Vagina (tissue), 2 donors: ENCODE results near the gene SPAG8. TPM values are rescaled to one million over a fixed set of nuclear protein-coding genes. Genes with fewer than 3 reads are reported as not detected.

ENCODE experiments used
- DNase-seq, 2 donors: peaks; one replicate each; pipeline ENCODE4 v3.0.0-alpha.2; 2017; ENCODE audit errors: extremely low spot score in 2 of 2
- H3K27ac ChIP-seq: fragments of 200-600 bp; sonication (generic); one replicate; pipeline ENCODE4 v1.5.1; 2019
- H3K27me3 ChIP-seq: fragments of 200-600 bp; sonication (generic); one replicate; pipeline ENCODE4 v1.5.1; 2019
- H3K36me3 ChIP-seq, 2 donors: fragments of 200-600 bp; sonication (generic); one replicate each; pipeline ENCODE4 v1.5.1; 2017 to 2019
- H3K4me1 ChIP-seq: fragments of 200-600 bp; sonication (generic); one replicate; pipeline ENCODE4 v1.5.1; 2019
- H3K4me3 ChIP-seq, 2 donors: fragments of 200-600 bp; sonication (generic); 1 replicate in 1 of 2; 2 replicates in 1 of 2; pipeline ENCODE4 v1.5.1; 2016 to 2019
- H3K9me3 ChIP-seq: fragments of 200-600 bp; sonication (generic); one replicate; pipeline ENCODE4 v1.5.1; 2019
- POLR2A ChIP-seq, 2 donors: fragments of 450-650 bp; IDR thresholded peaks; one replicate each; pipeline ENCODE4 v1.6.1; 2017; ENCODE audit warnings: antibody characterized with exemption in 2 of 2, mild to moderate bottlenecking in 2 of 2, moderate library complexity in 2 of 2
- POLR2AphosphoS5 ChIP-seq, 2 donors: sonication (generic); formaldehyde crosslinking; IDR thresholded peaks; one replicate each; pipeline ENCODE4 v1.9.0; 2017; ENCODE audit warnings: antibody characterized with exemption in 2 of 2, mild to moderate bottlenecking in 2 of 2, low read depth in 1 of 2; ENCODE audit not compliant: insufficient read depth in 1 of 2
- intact Hi-C: fragments of 100-400 bp; cut with DNase I; formaldehyde crosslinking; loops from one replicate; pipeline ENCODE4 v1.15.1; 2023
- total RNA-seq: library from RNA; depleted of rRNA; stranded (reverse); fragments of >200 nt; gene quantifications from one replicate; pipeline ENCODE4 v1.2.3, GENCODE V29; 2016
- TF ChIP-seq, protein P1 (sequence below), 3 experiments: fragments of 450-650 bp in 2 of 3; fragments of 200-600 bp in 1 of 3; sonication (generic) in 1 of 3; IDR thresholded peaks; one replicate each; pipeline ENCODE4 v1.5.1; 2017 to 2019; ENCODE audit warnings: antibody characterized with exemption in 3 of 3, mild to moderate bottlenecking in 2 of 3, moderate library complexity in 2 of 3

Gene SPAG8
- total RNA-seq, 1 donor from 2014 or later, result not detected

DNA sequence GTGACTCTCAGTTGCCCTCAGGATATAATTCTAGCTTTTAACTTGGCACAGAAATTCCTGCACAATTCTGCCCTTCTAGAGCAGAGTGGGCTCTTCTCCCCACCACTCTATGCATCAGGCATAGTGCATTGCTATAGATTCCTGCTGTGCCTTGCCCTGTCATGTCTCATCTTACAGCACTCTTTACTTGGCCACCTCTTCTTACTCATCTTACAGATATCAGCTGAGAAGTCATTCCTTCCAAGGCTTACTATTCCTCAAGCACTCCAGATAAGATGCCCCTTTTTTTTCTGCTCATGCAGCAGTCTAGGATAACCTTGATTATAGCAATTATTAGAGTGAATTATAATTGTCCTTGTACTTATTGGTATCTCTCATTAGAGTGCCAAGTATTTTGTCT, 10.9 kb upstream of the SPAG8 start:
- Histone ChIP-seq H3K36me3 (no peaks in the 10 kb centered on the region), H3K27ac (no peak overlapping the region), H3K4me1 (peaks cover 21% of the 10 kb centered on the region), H3K9me3 (no peaks in the 10 kb centered on the region), H3K27me3 (no peaks in the 10 kb centered on the region), H3K4me3 (no peak overlapping the region)
- no peak for DNase-seq
- intact Hi-C loops, result no loop called here
- TF ChIP-seq POLR2A (IDR thresholded peaks at IDR 0.05), result no peak
- TF ChIP-seq POLR2AphosphoS5 (IDR thresholded peaks at IDR 0.05; ENCODE audit: insufficient read depth in 1 of 2, low read depth in 1 of 2), result no peak
- TF ChIP-seq, protein P1, sequence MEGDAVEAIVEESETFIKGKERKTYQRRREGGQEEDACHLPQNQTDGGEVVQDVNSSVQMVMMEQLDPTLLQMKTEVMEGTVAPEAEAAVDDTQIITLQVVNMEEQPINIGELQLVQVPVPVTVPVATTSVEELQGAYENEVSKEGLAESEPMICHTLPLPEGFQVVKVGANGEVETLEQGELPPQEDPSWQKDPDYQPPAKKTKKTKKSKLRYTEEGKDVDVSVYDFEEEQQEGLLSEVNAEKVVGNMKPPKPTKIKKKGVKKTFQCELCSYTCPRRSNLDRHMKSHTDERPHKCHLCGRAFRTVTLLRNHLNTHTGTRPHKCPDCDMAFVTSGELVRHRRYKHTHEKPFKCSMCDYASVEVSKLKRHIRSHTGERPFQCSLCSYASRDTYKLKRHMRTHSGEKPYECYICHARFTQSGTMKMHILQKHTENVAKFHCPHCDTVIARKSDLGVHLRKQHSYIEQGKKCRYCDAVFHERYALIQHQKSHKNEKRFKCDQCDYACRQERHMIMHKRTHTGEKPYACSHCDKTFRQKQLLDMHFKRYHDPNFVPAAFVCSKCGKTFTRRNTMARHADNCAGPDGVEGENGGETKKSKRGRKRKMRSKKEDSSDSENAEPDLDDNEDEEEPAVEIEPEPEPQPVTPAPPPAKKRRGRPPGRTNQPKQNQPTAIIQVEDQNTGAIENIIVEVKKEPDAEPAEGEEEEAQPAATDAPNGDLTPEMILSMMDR (IDR thresholded peaks at IDR 0.05), result no peak

DNA sequence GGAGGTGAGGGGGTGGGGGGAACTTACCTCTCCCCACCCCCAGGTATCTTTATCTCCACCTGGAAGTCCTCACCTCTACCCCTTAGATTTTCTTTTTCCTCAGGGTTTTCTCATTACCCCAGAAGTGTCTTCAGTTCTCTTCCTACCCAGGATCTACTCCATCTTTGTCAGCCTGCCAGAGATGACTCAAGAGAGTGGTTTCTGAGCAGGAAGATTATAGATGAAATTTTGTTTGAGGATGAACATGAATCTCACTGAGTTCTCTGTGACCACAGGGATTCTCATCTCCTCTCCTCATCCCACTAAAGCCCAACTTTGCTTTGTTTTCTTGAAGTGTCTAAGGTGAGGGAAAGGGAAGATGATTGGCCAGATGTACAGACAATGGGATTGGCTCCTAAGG, 8.0 kb upstream of the SPAG8 start:
- intact Hi-C loops, result no loop called here
- Histone ChIP-seq H3K27ac (no peak overlapping the region), H3K4me3 (no peak overlapping the region)

DNA sequence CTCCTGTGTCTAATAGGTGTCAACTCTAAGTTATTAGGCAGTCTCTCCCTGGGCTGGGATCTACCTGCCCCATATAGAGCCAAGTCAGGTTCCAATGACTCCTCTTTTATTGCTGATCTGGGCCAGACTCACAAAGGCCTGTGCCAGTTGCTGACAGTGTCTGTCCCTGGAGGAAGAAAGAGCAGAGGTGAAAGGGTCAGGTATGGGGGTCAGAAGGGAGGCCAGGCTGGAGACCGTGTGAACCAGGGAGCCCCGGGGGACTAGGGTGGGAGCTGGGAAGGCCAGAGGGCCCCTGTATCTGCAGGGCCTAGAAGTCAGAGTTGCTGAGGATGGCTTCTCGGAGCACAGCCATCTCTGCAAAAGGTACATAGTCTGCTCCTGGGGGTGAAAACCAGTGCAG, 6.3 kb upstream of the SPAG8 start:
- no peak overlapping the region for H3K4me3 ChIP-seq
- peaks cover 11% of the 10 kb centered on the region for H3K4me1 ChIP-seq
- intact Hi-C loops, result loop anchor here (10.0 kb wide), 1 partner anchor 164 kb away; the partner anchor contains the start of genes CCDC107, RMRP and SIT1
- no peaks in the 10 kb centered on the region for H3K27me3 ChIP-seq
- H3K27ac ChIP-seq, result no peak overlapping the region
- H3K9me3 ChIP-seq, result no peaks in the 10 kb centered on the region
- no peak for DNase-seq
- no peaks in the 10 kb centered on the region for H3K36me3 ChIP-seq
- TF ChIP-seq POLR2A (IDR thresholded peaks at IDR 0.05) (no peak), POLR2AphosphoS5 (IDR thresholded peaks at IDR 0.05; ENCODE audit: insufficient read depth in 1 of 2, low read depth in 1 of 2) (no peak)
- TF ChIP-seq, protein P1 (IDR thresholded peaks at IDR 0.05), result no peak

More for the DNA sequence above, 8.0 kb upstream of the SPAG8 start:
- TF ChIP-seq, protein P1 (IDR thresholded peaks at IDR 0.05), result no peak
- TF ChIP-seq POLR2A (IDR thresholded peaks at IDR 0.05) (no peak), POLR2AphosphoS5 (IDR thresholded peaks at IDR 0.05; ENCODE audit: insufficient read depth in 1 of 2, low read depth in 1 of 2) (no peak)
- Histone ChIP-seq H3K4me1 (peaks cover 8% of the 10 kb centered on the region), H3K27me3 (no peaks in the 10 kb centered on the region), H3K36me3 (no peaks in the 10 kb centered on the region), H3K9me3 (no peaks in the 10 kb centered on the region)
- no peak for DNase-seq

DNA sequence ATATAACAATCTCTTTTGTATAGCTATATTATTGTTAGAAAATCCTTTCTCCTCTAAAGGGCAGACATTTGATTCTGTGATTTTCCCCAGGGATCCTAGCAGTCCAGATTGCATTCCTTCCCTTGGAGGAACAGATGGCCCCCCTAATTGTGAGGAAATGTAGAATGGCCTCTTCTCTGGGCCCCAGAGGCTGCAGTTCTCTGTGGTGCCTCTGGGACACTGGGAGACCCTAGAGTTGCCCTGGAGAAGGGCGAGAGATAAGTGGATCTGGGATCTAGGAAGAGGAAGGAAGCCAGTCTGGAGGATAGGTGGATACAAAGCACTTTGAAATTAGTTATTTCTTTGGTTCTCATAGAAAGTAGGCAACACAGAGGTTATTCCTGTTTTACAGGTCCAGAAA, 4.6 kb upstream of the SPAG8 start:
- Histone ChIP-seq H3K27me3 (no peaks in the 10 kb centered on the region), H3K36me3 (no peaks in the 10 kb centered on the region), H3K9me3 (no peaks in the 10 kb centered on the region), H3K4me3 (no peak overlapping the region), H3K27ac (no peak overlapping the region), H3K4me1 (peaks cover 17% of the 10 kb centered on the region)
- intact Hi-C loops, result loop anchor here (10.0 kb wide), 1 partner anchor 162 kb away; the partner anchor contains the start of genes CCDC107, RMRP and SIT1
- TF ChIP-seq POLR2AphosphoS5 (IDR thresholded peaks at IDR 0.05; ENCODE audit: insufficient read depth in 1 of 2, low read depth in 1 of 2), result no peak
- TF ChIP-seq, protein P1 (IDR thresholded peaks at IDR 0.05), result no peak
- TF ChIP-seq POLR2A (IDR thresholded peaks at IDR 0.05), result no peak
- no peak for DNase-seq

DNA sequence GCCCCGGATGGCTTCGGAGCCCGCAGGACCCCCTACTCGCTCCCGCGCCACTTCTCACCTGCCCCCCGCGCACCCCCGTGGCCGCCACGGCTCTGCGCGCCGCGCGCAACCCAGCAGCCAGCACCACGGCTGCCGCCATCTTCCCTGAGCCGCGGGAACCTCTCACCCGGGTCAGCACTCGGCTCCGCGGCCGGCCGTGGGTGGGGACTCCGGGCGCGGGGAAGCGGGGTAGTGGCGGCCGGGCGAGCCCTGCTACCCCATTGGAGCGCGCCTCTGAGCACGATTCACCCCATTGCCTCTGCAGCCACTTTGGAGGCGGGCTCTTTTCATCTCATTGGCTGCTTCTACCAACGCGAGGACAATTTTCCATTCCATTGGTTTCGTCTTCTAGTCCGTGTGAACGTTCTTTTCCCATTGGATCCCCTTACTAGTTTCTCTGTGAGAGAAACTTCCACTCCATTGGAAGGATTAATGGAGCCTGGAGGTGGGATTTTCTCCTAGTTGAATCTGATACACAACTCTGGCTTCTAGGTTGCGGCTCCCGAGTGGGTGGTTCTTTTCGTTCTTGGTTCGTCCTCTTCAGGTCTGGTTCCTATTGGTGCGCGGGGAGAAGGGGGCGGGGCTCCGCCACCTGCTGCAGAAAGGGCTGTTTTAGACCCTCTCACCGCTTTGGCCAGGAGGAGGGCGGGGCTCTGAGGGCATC, 2.9 kb upstream of the SPAG8 start, which contains the start of gene HINT2:
Gene HINT2, minus strand, starts transcription at position 202 of the 703 bp plus-strand sequence. Its CDS starts 63 bp downstream, at position 139.
- intact Hi-C loops, result loop anchor here (10.0 kb wide), 1 partner anchor 160 kb away; the partner anchor contains the start of genes CCDC107, RMRP and SIT1
- H3K9me3 ChIP-seq, result no peaks in the 10 kb centered on the region

More for the DNA sequence above, 2.9 kb upstream of the SPAG8 start, which contains the start of gene HINT2:
- H3K27ac ChIP-seq, result peak within 1 kb of the TSS; percentile 95
- no peaks in the 10 kb centered on the region for H3K36me3 ChIP-seq
- TF ChIP-seq, protein P1 (IDR thresholded peaks at IDR 0.05), result no peak
- TF ChIP-seq POLR2AphosphoS5 (IDR thresholded peaks at IDR 0.05; ENCODE audit: insufficient read depth in 1 of 2, low read depth in 1 of 2), result peak; percentile 89 to 90
- TF ChIP-seq POLR2A (IDR thresholded peaks at IDR 0.05), result peak; percentile 47 to 87
- peak within 1 kb of the TSS; percentile 86 to 97 for H3K4me3 ChIP-seq
- peak in 1 of 2 donors; percentile 99 for DNase-seq
- no peaks in the 10 kb centered on the region for H3K27me3 ChIP-seq
- H3K4me1 ChIP-seq, result peaks cover 24% of the 10 kb centered on the region
